Nephron progenitor cell (in vitro differentiated cells): Measurements from ENCODE around the gene SLC16A5.

Source experiments
- DNase-seq: peaks from one replicate; pipeline ENCODE4 v3.0.0; 2021
- H3K27ac Mint-ChIP-seq: 2 replicates; pipeline ENCODE4 v1.8.0; 2021; ENCODE audit warnings: mild to moderate bottlenecking, moderate library complexity, mixed read lengths
- H3K27me3 Mint-ChIP-seq: 2 replicates; pipeline ENCODE4 v1.8.0; 2021; ENCODE audit warnings: mild to moderate bottlenecking, low read depth, mixed read lengths; ENCODE audit not compliant: poor library complexity
- H3K36me3 Mint-ChIP-seq: 2 replicates; pipeline ENCODE4 v1.8.0; 2021; ENCODE audit warnings: low read depth, mixed read lengths
- H3K4me1 Mint-ChIP-seq: 2 replicates; pipeline ENCODE4 v1.8.0; 2021; ENCODE audit warnings: mixed read lengths
- H3K4me3 Mint-ChIP-seq: 2 replicates; pipeline ENCODE4 v1.8.0; 2021; ENCODE audit warnings: mild to moderate bottlenecking, moderate library complexity, mixed read lengths
- H3K9me3 Mint-ChIP-seq: 2 replicates; pipeline ENCODE4 v1.8.0; 2021; ENCODE audit warnings: mild to moderate bottlenecking, moderate library complexity, mixed read lengths
- CTCF ChIP-seq: fragments of 200-600 bp; sonication (generic); IDR thresholded peaks from 2 replicates; pipeline ENCODE4 v1.5.0; 2021; ENCODE audit warnings: antibody characterized with exemption

SLC16A5 gene

DNA sequence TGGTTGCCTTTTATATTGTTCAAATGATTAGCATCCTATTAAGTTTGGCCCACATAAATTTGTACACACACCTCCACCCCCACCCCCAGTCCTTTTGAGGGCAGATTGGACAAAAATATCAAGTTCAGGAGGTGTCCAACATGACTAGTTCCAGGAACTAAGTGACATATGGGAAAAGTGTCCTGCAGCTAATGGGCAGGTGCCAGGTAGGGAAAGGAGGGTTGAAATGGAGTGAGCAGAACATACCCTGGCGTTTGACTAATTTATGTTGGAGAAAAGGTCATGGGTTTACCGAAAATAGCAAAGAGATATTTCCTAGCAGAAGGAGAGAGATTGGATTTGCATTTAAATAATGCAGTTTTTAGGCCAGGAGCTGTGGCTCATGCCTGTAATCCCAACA is 35.8 kb upstream of the SLC16A5 start:
- Mint-ChIP-seq H3K36me3 (peaks cover 62% of the 10 kb centered on the region), H3K4me3 (no peak overlapping the region), H3K9me3 (no peaks in the 10 kb centered on the region), H3K4me1 (peaks cover 23% of the 10 kb centered on the region), H3K27ac (no peak overlapping the region), H3K27me3 (no peaks in the 10 kb centered on the region)
- DNase-seq = no peak
- TF ChIP-seq CTCF = no peak

- TF ChIP-seq CTCF = peak; percentile 13
- DNase-seq = no peak
- Mint-ChIP-seq H3K27ac (peak overlapping the region; percentile 76), H3K27me3 (peaks cover 3% of the 10 kb centered on the region), H3K9me3 (no peaks in the 10 kb centered on the region), H3K4me1 (peaks cover 10% of the 10 kb centered on the region), H3K36me3 (peaks cover 61% of the 10 kb centered on the region), H3K4me3 (no peak overlapping the region)
Measured at GRCh38 chr17:75059369-75060345, 28.1 kb upstream of the SLC16A5 start.

- peaks cover 10% of the 10 kb centered on the region for H3K4me1 Mint-ChIP-seq
- H3K27ac Mint-ChIP-seq = peak overlapping the region; percentile 76
- H3K36me3 Mint-ChIP-seq = peaks cover 59% of the 10 kb centered on the region
- H3K4me3 Mint-ChIP-seq = no peak overlapping the region
- no peaks in the 10 kb centered on the region for H3K9me3 Mint-ChIP-seq
- peaks cover 3% of the 10 kb centered on the region for H3K27me3 Mint-ChIP-seq
- no peak for TF ChIP-seq CTCF
- DNase-seq = no peak
Measured at GRCh38 chr17:75060434-75061054, 27.2 kb upstream of the SLC16A5 start.

DNA sequence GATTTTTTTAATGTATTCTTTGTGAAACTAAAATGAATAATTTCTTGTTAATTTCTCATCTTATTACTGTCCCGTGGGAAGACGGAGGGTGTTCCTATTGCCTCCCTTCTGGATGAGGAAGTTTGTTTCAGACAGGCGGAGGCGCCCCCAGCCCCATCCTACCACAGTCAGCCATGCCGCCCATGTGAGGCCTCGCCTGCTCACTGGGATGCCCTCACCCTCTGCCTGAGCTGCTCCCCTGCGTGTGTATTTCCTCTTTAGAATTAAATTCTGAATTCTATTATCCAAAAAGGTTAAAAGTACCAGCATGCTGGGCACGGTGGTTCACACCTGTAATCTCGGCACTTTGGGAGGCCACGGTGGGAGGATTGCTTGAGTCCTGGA is 26.7 kb upstream of the SLC16A5 start:
- Mint-ChIP-seq H3K36me3 (peaks cover 56% of the 10 kb centered on the region), H3K27me3 (peaks cover 3% of the 10 kb centered on the region), H3K27ac (no peak overlapping the region), H3K4me1 (peaks cover 14% of the 10 kb centered on the region), H3K4me3 (no peak overlapping the region), H3K9me3 (no peaks in the 10 kb centered on the region)
- no peak for TF ChIP-seq CTCF
- DNase-seq = no peak

GRCh38 chr17:75061618-75062017 is 26.1 kb upstream of the SLC16A5 start:
- no peaks in the 10 kb centered on the region for H3K9me3 Mint-ChIP-seq
- H3K27ac Mint-ChIP-seq = no peak overlapping the region
- H3K4me3 Mint-ChIP-seq = no peak overlapping the region
- peaks cover 3% of the 10 kb centered on the region for H3K27me3 Mint-ChIP-seq
- DNase-seq = no peak
- no peak for TF ChIP-seq CTCF
- peaks cover 20% of the 10 kb centered on the region for H3K4me1 Mint-ChIP-seq
- peaks cover 54% of the 10 kb centered on the region for H3K36me3 Mint-ChIP-seq
